CD4-positive, alpha-beta T cell treated with Interleukin-6 for 4 hours (primary cell): ENCODE results near the gene GHRL.
"Not testable (repeated sequence)": the region's sequence is repeated elsewhere in the genome, so short reads cannot be mapped to it uniquely, and the experiment has no call there.

Experiments used
- DNase-seq: peaks from one replicate; pipeline ENCODE4 v3.0.0-alpha.2; 2020; ENCODE audit warnings: mixed read lengths

The GHRL gene

GRCh38 chr3:10322352-10322710, 29.6 kb upstream of the GHRL start:
- peak; percentile 13 for DNase-seq

- no peak for DNase-seq
Measured at GRCh38 chr3:10321630-10322351, 29.0 kb upstream of the GHRL start.

GRCh38 chr3:10320320-10320677, 27.6 kb upstream of the GHRL start:
- no peak for DNase-seq

- DNase-seq = no peak
Measured at GRCh38 chr3:10319804-10320203, 27.1 kb upstream of the GHRL start.

- no peak for DNase-seq
Measured at GRCh38 chr3:10319251-10319650, 26.5 kb upstream of the GHRL start.

GRCh38 chr3:10317961-10318350, 25.2 kb upstream of the GHRL start:
- DNase-seq = no peak

GRCh38 chr3:10317311-10317960, 24.7 kb upstream of the GHRL start:
- no peak for DNase-seq

GRCh38 chr3:10315771-10316344, 23.1 kb upstream of the GHRL start:
- DNase-seq = no peak

GRCh38 chr3:10315101-10315500, 22.4 kb upstream of the GHRL start:
- DNase-seq = no peak

- no peak for DNase-seq
Measured at GRCh38 chr3:10312861-10313260, 20.1 kb upstream of the GHRL start.

GRCh38 chr3:10312391-10312790, 19.6 kb upstream of the GHRL start:
- no peak for DNase-seq

- no peak for DNase-seq
Measured at GRCh38 chr3:10311710-10312109, 19.0 kb upstream of the GHRL start.

- no peak for DNase-seq
Measured at GRCh38 chr3:10310578-10310977, 17.8 kb upstream of the GHRL start.

GRCh38 chr3:10309736-10310135, 17.0 kb upstream of the GHRL start:
- DNase-seq = no peak

- DNase-seq = no peak
Measured at GRCh38 chr3:10308678-10309077, 15.9 kb upstream of the GHRL start.

- DNase-seq = no peak
Measured at GRCh38 chr3:10306156-10306555, 13.4 kb upstream of the GHRL start.

GRCh38 chr3:10305331-10305902, 12.7 kb upstream of the GHRL start:
- no peak for DNase-seq

GRCh38 chr3:10304905-10305304, 12.2 kb upstream of the GHRL start:
- DNase-seq = no peak

- DNase-seq = no peak
Measured at GRCh38 chr3:10303785-10304184, 11.0 kb upstream of the GHRL start.

GRCh38 chr3:10303105-10303504, 10.4 kb upstream of the GHRL start:
- no peak for DNase-seq

- DNase-seq = no peak
Measured at GRCh38 chr3:10300087-10300486, 7.3 kb upstream of the GHRL start.

GRCh38 chr3:10299679-10300078, 6.9 kb upstream of the GHRL start:
- DNase-seq = no peak

- no peak for DNase-seq
Measured at GRCh38 chr3:10299175-10299574, 6.4 kb upstream of the GHRL start.

GRCh38 chr3:10298064-10298463, 5.3 kb upstream of the GHRL start:
- DNase-seq = not testable (repeated sequence)
